ENCODE results near the gene PCED1B.

- TF ChIP-seq POLR2A (IDR thresholded peaks at IDR 0.05): no peak
- no peak for TF ChIP-seq CTCF (IDR thresholded peaks at IDR 0.05)
- no peak for TF ChIP-seq POLR2AphosphoS5 (IDR thresholded peaks at IDR 0.05)
Observed at GRCh38 chr12:47221256-47222023, 142.0 kb downstream of the PCED1B start.
